ENCODE data around the gene ITPA.

ITPA gene

DNA sequence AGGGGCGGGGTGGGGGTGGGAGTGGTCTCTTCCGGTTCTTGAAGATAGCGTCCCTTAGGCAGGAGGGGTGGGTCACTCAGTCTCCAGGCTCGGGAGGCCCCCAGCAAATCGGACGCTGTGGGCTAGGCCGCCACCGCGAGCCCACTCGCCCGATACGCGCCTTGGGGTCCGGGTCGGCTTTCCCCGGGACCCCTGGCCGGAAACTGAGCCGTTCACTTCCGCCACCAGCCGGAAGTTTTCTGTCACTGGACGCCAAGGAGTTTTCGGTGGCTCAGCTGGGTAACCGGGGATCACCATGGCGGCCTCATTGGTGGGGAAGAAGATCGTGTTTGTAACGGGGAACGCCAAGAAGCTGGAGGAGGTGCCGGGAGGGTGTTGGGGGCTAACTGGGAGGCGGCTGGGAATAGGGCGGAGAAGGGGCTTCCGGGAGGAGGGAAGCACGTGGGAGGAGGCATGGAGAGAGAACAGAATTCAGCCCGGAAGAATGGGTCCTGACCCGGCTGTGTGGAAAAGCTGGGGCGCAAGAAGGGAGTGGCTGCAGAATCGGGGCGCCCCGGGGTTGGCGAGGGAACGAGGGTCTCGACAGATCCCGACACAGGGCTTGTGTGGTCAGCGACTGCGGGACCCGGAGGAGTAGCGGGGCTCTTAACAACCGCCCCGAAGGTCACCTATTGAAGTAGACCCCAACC, at the start of gene ITPA:
Gene ITPA (plus strand): TSS at position 242 of the 689 bp plus-strand sequence. CDS start 54 bp downstream, at position 296.
- DNase-seq (ENCODE audit: extremely low read depth, low read depth): no peak
- TF ChIP-seq, protein P1, sequence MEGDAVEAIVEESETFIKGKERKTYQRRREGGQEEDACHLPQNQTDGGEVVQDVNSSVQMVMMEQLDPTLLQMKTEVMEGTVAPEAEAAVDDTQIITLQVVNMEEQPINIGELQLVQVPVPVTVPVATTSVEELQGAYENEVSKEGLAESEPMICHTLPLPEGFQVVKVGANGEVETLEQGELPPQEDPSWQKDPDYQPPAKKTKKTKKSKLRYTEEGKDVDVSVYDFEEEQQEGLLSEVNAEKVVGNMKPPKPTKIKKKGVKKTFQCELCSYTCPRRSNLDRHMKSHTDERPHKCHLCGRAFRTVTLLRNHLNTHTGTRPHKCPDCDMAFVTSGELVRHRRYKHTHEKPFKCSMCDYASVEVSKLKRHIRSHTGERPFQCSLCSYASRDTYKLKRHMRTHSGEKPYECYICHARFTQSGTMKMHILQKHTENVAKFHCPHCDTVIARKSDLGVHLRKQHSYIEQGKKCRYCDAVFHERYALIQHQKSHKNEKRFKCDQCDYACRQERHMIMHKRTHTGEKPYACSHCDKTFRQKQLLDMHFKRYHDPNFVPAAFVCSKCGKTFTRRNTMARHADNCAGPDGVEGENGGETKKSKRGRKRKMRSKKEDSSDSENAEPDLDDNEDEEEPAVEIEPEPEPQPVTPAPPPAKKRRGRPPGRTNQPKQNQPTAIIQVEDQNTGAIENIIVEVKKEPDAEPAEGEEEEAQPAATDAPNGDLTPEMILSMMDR (IDR thresholded peaks at IDR 0.05; ENCODE audit: low read depth, low read length): no peak

DNA sequence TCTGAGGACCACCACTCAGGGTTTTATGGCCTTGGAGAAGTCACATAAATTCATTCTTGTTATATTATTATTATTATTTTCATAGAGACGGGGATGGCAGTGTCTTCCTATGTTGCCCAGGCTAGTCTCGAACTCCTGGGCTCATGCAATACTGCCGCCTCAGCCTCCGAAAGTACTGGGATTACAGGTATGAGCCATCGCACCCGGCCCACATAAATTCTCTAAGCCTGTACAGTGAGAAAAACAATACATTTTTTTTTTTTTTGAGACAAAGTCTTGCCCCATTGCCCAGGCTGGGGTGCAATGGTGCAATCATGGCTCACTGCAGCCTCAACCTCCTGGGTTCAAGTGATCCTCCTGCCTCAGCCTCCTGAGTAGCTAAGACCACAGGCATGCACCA, 48.9 kb upstream of the ITPA start:
- no peak for DNase-seq (ENCODE audit: extremely low read depth, low read depth)
- TF ChIP-seq, protein P1 (IDR thresholded peaks at IDR 0.05; ENCODE audit: low read depth, low read length): no peak

DNA sequence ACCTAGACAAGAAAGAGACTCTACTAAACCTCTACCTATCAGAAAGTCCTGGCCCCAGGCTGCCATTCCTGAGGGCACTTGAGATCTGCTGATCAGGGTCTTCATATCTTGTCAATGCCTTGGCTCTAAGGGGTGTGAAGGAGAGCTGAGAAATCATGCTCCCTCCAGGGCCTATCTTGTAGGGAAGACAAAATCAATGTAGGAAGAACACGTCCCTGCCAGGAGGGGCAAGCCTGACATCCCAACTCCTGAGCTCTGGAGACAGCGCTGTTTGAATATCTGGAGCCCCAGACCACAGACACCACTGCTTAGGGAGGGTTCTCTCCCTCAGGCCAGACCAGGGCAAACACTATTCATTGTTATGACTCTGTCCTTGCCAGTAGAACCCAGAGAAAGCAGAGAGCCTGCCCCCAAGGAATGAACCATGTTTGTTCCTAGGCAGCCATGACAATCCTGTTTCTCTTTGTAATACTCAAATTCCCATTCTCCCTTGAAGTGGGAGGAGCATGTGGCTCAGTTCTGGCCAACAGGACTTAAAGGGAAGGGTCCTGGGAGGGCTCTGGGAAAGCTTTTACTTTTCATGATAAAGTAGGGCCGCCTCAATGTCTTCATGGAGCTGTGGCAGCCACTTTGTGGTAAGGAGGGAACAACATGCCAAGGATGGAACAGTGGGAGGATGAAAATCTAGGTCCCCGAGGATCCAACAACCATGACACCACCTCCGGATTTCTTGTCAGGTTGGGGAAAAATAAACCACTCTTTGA, 47.8 kb upstream of the ITPA start:
- TF ChIP-seq, protein P1 (IDR thresholded peaks at IDR 0.05; ENCODE audit: low read depth, low read length): no peak
- DNase-seq (ENCODE audit: extremely low read depth, low read depth): no peak

DNA sequence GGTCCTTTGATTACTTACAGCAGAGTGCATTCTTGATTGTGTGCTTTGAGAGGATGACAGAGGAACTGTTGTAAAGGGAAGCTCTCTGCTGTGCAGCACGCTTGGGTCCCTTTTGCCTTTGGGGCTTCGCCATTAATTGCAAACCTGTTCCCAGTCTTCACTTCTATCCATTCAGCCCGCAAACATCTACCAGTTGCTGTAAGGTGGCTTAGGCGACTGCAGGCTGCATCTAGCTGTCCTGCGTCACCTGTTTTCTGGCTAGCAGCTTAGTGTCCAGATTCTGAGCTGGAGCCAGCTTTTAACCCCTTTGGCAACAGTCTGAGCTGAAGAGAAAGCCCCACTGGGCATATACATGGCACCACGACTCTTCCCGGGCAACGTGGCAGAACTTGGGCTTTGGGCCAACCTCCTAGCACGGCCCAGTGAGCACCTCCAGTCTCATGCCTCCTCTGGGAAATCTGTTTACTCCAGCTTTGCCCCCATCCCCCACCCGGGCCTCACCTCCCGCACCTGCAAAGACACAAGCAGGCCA, 47.2 kb upstream of the ITPA start:
- no peak for DNase-seq (ENCODE audit: extremely low read depth, low read depth)
- TF ChIP-seq, protein P1 (IDR thresholded peaks at IDR 0.05; ENCODE audit: low read depth, low read length): no peak

DNA sequence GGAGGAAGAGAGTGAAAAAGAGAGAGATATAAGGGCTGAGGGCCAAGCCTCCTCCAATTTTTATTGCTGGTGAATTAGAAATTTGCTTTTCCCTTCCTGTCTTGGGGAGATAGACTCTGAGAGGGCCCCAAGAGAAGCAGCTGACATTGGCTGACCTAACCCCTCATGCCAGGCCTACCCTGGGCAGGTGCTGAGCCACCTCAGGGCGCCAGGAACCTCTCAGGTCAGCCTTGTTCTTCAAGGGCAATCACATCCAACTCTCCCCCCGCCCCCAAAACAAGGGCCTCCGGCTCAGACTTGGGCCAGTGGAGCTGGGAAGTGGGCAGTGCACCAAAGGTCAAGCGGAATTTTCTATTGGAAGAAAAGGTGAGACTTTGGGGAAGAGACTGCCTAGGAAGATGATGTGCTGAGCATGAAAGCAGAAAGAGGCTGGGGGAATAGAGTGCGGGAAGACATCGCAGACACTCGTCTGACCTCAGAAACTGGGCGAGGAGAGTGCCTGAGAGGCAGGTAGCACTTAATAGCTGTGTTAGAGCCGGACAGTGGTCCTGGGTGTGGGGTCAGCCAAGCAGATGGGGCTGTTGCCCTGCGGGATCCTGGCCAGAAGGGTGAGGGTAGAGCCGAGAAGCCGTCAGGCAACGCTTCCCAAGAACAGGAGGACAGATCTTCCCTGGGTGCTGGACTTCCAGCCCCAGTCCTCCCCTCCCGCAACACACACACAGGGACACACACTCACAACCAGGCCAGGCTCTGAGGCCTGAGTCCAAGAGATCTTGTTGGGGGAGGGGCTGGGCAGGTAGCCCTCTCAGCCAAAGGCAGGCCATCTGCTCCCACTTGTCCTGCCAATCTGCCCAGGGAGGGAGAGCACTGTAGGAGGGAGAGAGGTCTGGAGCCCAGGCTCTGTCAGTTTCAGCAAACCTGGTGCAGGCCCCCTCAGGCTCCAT, 45.9 kb upstream of the ITPA start:
- no peak for DNase-seq (ENCODE audit: extremely low read depth, low read depth)
- TF ChIP-seq, protein P1 (IDR thresholded peaks at IDR 0.05; ENCODE audit: low read depth, low read length): no peak

DNA sequence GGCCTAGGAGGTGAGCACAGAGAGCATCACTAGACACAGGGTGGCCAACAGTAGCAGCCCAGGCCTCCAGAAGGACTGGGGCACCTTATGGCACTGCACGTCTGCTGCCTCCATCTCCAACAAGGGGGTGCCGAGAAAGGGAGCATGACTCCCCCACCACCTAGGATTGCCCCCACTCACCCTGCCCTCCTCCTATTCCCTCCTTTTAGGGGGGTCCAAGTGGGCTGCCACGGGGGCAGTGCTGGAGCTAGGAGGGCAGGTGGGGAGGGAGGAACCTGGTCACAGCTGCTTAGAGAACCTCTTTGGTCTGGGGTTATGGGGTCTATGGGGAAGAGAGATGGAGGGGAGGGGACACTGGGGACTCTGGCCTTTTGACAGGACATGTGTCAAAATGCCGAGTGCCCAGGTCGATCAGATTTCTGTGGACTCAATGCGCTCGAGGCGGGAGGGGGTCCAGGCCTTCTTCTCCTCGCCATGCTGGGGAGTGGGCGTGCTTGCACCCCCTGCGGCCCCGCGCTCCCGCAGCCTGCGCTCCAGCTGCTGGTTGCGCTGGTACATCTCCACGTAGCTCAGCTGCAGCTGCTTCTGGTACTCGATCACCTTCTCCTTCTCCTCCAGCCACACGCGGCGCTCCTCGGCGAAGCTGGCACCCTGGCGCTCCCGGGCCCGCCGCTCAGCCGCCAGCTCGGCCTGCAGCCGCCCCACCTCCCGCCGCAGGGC, 45.1 kb upstream of the ITPA start:
- TF ChIP-seq, protein P1 (IDR thresholded peaks at IDR 0.05; ENCODE audit: low read depth, low read length): no peak
- no peak for DNase-seq (ENCODE audit: extremely low read depth, low read depth)
